Heart left ventricle (tissue), 16 donors: ENCODE measurements around the gene DIP2C. TPM values are rescaled to one million over a fixed set of nuclear protein-coding genes. Genes with fewer than 3 reads are reported as not detected.

Experiments
- ATAC-seq, 4 donors: fragments of 200-7000 bp; cut with Tn5 transposase; one replicate each; pipeline ENCODE4 v1.9.1; 2020 to 2022; ENCODE audit warnings: moderate library complexity in 4 of 4, mild to moderate bottlenecking in 3 of 4, moderate number of reproducible peaks in 1 of 4
- DNase-seq, 5 donors: peaks; one replicate each; pipeline ENCODE4 v3.0.0-alpha.2; 2020
- H3K27ac ChIP-seq, 12 donors: fragments of 200-600 bp; sonication (generic) in 4 of 12; one replicate each; pipeline versions ENCODE4 v1.5.0 to v1.8.0; 2016 to 2022; ENCODE audit warnings: mild to moderate bottlenecking in 2 of 12
- H3K27me3 ChIP-seq, 9 donors: fragments of 200-600 bp; sonication (generic) in 2 of 9; one replicate each; pipeline versions ENCODE4 v1.5.1 to v1.8.0; 2016 to 2022; ENCODE audit warnings: mild to moderate bottlenecking in 3 of 9
- H3K36me3 ChIP-seq, 9 donors: fragments of 200-600 bp; sonication (generic) in 2 of 9; one replicate each; pipeline versions ENCODE4 v1.5.0 to v1.8.0; 2018 to 2022; ENCODE audit warnings: mild to moderate bottlenecking in 2 of 9
- H3K4me1 ChIP-seq, 12 donors: fragments of 200-600 bp; sonication (generic) in 4 of 12; one replicate each; pipeline versions ENCODE4 v1.5.0 to v1.8.0; 2016 to 2022; ENCODE audit warnings: mild to moderate bottlenecking in 3 of 12
- H3K4me3 ChIP-seq, 12 donors: fragments of 200-600 bp; sonication (generic) in 4 of 12; one replicate each; pipeline versions ENCODE4 v1.5.0 to v1.8.0; 2017 to 2022; ENCODE audit warnings: mild to moderate bottlenecking in 9 of 12, moderate library complexity in 4 of 12
- H3K9me3 ChIP-seq, 12 donors: fragments of 200-600 bp; sonication (generic) in 4 of 12; one replicate each; pipeline versions ENCODE4 v1.5.0 to v1.8.0; 2016 to 2022; ENCODE audit warnings: mild to moderate bottlenecking in 1 of 12
- POLR2A ChIP-seq, 2 donors: fragments of 450-650 bp; IDR thresholded peaks; one replicate each; pipeline ENCODE4 v1.6.1; 2017; ENCODE audit warnings: antibody characterized with exemption in 2 of 2, mild to moderate bottlenecking in 2 of 2, moderate library complexity in 2 of 2
- WGBS, 4 donors: extraction: QIAGEN DNeasy Blood & Tissue Kit in 2 of 4; methylation state at CpG; one replicate each; pipeline versions ENCODE4 v1.1.5 to v1.1.7; 2013 to 2018; 5-methylcytosine and 5-hydroxymethylcytosine counted together
- intact Hi-C, 10 donors: fragments of 100-400 bp; cut with DNase I; formaldehyde crosslinking; loops; one replicate each; pipeline versions ENCODE4 v1.11.1 to v1.14.2; 2022
- polyA plus RNA-seq, 2 donors: library from polyadenylated mRNA; stranded (reverse); fragments of 200-250 nt; gene quantifications; one replicate each; pipeline ENCODE4 v1.2.3, GENCODE V29; 2013
- total RNA-seq, 9 donors: library from RNA; depleted of rRNA in 2 of 9; stranded (reverse); fragments of >200 nt in 2 of 9; fragmentation: NEBNext Ultra II Directional in 3 of 9; extraction: Animal tissue kit (Norgen Biotek cat#: 25700) in 3 of 9; gene quantifications; one replicate each; pipeline versions ENCODE4 v1.1.0 to v1.2.4, GENCODE V29; 2016 to 2023
- TF ChIP-seq, protein P1 (sequence below), 12 donors: fragments of 200-600 bp; sonication (generic) in 4 of 12; IDR thresholded peaks; one replicate each; pipeline versions ENCODE4 v1.5.0 to v1.8.0; 2018 to 2022; ENCODE audit warnings: antibody characterized with exemption in 12 of 12, mild to moderate bottlenecking in 5 of 12
- donor health status: ischemic (EF 13 %, LVEDD 7.1; RV severe dilation, severe dysfunction).
- donor health status: healthy with polysubstance abuse.
- donor health status: DM: no; HTN: yes; CAD: no.
- donor health status: DM: no; HTN: no; CAD: no.
- donor health status: ischemic (EF 25% LVEDD 6.9; RV normal size, moderate dysfunction).
- donor health status: ischemic (EF 25% LVEDD 5.7; RV mildly dilated, moderate dysfunction).
- donor health status: healthy.
- donor health status: DM: yes; HTN: yes; CAD: no.
- donor health status: ischemic (EF 35%, LVEDD 5.7; RV mildly dilated, moderate dysfunction).
- donor health status: nonischemic (EF 11% LVEDD 7.7; RV severe dilation, severe dysfunction).
- donor health status: DM: yes; HTN: yes; CAD: no.
- donor health status: PGD.
- donor health status: ischemic (EF 29% LVEDD 5.4; RV normal size, mild dysfunction).
- donor health status: nonischemic (EF 23%, LVEDD 6.1; RV moderate dilation, normal function).

DIP2C gene
- total and polyA plus RNA-seq, 11 donors: 7.4 to 43.1 (median 28.5) TPM

DNA sequence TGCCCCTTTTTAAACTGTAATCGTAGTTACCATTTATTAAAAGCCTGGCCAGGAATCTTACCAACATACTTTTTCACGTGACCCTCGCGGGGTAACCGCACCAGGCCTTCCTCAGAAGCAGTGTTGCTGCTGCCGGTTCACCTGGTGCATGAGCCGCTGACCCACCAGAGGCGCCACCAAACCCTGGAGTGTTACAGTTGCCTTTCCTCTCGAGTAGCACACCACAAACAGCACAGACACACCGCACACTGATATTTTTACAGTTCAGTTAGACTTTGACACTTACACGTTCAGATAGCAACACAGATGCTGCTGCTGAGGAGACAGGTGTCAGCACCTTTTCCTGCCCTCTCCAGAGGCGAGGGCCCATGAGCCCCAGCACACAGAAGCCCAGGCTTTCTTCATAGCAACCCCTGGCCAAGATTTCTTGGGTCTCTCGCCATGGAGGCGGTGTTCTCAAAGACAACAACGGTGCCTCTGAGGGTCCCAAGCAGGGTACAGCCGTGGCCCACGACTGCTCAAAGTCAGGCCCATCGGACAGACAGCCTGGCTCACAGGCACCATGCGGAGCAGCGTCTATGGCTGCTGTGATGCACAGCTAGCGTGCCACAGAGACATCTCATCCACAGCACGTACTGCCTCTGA, 123.1 kb downstream of the DIP2C start:
- intact Hi-C loops: no loop called here
- no peak overlapping the region for H3K27ac ChIP-seq
- no peaks in the 10 kb centered on the region for H3K27me3 ChIP-seq
- DNase-seq (no peak), ATAC-seq (no peak)
- H3K4me1 ChIP-seq: peaks cover 0 to 29% (median 5%) of the 10 kb centered on the region in 12 donors
- H3K4me3 ChIP-seq: no peak overlapping the region
- WGBS, 4 donors: 92 to 95% (median 92%) methylated on average over 22 of the region's 22 CpGs
- H3K36me3 ChIP-seq: no peaks in the 10 kb centered on the region
- peaks cover 0 to 23% (median 5%) of the 10 kb centered on the region in 12 donors for H3K9me3 ChIP-seq
- TF ChIP-seq, protein P1, sequence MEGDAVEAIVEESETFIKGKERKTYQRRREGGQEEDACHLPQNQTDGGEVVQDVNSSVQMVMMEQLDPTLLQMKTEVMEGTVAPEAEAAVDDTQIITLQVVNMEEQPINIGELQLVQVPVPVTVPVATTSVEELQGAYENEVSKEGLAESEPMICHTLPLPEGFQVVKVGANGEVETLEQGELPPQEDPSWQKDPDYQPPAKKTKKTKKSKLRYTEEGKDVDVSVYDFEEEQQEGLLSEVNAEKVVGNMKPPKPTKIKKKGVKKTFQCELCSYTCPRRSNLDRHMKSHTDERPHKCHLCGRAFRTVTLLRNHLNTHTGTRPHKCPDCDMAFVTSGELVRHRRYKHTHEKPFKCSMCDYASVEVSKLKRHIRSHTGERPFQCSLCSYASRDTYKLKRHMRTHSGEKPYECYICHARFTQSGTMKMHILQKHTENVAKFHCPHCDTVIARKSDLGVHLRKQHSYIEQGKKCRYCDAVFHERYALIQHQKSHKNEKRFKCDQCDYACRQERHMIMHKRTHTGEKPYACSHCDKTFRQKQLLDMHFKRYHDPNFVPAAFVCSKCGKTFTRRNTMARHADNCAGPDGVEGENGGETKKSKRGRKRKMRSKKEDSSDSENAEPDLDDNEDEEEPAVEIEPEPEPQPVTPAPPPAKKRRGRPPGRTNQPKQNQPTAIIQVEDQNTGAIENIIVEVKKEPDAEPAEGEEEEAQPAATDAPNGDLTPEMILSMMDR (IDR thresholded peaks at IDR 0.05): no peak
- TF ChIP-seq POLR2A (IDR thresholded peaks at IDR 0.05): no peak

DNA sequence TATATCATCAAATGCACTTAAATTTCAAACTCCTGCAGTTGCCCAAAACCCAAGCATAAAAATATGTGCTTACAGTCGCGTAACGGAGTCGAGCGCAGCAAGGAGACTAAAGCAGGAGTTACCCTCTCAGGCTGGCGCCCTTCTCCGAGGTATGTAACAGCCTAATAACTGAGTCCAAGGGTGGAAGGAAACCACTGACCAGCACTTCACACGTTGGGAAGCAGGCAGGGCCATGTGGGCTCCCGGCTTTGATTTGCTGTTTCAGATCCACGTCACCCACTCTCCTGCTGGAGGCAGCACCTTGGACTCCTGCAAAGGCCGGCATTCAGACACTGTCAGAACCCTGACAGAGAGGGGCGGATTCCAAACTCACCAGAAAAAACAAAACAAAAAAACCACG, 123.8 kb downstream of the DIP2C start:
- Histone ChIP-seq H3K4me1 (peaks cover 0 to 33% (median 6%) of the 10 kb centered on the region in 12 donors), H3K27me3 (no peaks in the 10 kb centered on the region), H3K36me3 (no peaks in the 10 kb centered on the region), H3K9me3 (peaks cover 0 to 23% (median 5%) of the 10 kb centered on the region in 12 donors), H3K4me3 (no peak overlapping the region), H3K27ac (no peak overlapping the region)
- ATAC-seq (no peak), DNase-seq (no peak)
- TF ChIP-seq POLR2A (IDR thresholded peaks at IDR 0.05): no peak
- TF ChIP-seq, protein P1 (IDR thresholded peaks at IDR 0.05): no peak
- intact Hi-C loops: no loop called here
- WGBS, 4 donors: 84 to 90% (median 86%) methylated on average over 13 of the region's 13 CpGs

DNA sequence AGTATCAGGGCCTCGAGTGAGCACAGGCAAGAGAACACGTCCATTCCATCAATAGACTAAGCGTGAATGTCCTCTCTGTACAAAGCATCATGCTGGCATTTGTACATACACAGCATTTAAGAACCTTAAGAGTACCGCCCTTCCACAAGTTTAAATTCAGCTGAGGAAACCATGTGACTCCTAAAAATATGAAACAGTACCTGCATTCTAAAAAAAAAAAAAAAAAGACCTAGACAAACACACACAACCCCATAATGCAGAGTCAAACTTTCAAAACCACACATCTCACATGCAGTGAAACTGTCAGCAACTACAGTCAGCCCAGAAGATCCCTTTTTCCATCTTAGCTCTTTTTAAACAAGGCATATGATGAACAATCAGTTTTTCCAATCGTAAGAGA, 124.3 kb downstream of the DIP2C start:
- Histone ChIP-seq H3K27ac (no peak overlapping the region), H3K4me3 (no peak overlapping the region), H3K9me3 (peaks cover 0 to 22% (median 5%) of the 10 kb centered on the region in 12 donors), H3K27me3 (no peaks in the 10 kb centered on the region), H3K36me3 (no peaks in the 10 kb centered on the region), H3K4me1 (peaks cover 0 to 34% (median 6%) of the 10 kb centered on the region in 12 donors)
- intact Hi-C loops: no loop called here
- no peak for TF ChIP-seq POLR2A (IDR thresholded peaks at IDR 0.05)
- TF ChIP-seq, protein P1 (IDR thresholded peaks at IDR 0.05): no peak
- 88 to 94% (median 93%) methylated on average over 5 of the region's 5 CpGs for WGBS, 4 donors
- ATAC-seq: no peak
- DNase-seq: no peak

DNA sequence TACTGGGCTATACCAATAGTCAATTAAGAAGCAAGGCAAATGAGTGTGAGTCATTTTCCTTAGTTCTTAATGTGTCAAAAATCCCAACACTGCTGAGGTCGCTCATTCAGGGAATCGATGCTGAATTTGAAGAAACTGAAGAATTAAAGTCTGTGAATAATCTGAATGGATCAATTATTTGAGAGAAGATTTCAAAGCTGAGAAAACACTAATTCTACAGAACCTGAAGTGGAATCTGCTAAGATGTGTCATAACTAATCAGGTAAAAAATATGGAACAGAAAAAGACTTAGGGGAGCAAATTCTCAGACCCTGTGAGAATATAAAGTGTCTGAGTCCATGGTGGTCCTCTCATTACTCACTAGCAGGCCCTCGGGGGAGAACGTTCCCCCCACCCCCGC, 125.6 kb downstream of the DIP2C start:
- peaks cover 0 to 40% (median 8%) of the 10 kb centered on the region in 12 donors for H3K4me1 ChIP-seq
- no peaks in the 10 kb centered on the region for H3K27me3 ChIP-seq
- ATAC-seq (no peak), DNase-seq (no peak)
- H3K4me3 ChIP-seq: no peak overlapping the region
- TF ChIP-seq, protein P1 (IDR thresholded peaks at IDR 0.05): no peak
- no peak overlapping the region for H3K27ac ChIP-seq
- 96 to 97% (median 96%) methylated on average over 5 of the region's 5 CpGs for WGBS, 4 donors
- no peaks in the 10 kb centered on the region for H3K36me3 ChIP-seq
- H3K9me3 ChIP-seq: peaks cover 0 to 14% (median 3%) of the 10 kb centered on the region in 12 donors
- intact Hi-C loops: no loop called here
